HG03432 (cell line): ENCODE data around the gene MAPK8IP3.
"Not testable (repeated sequence)": the region's sequence is repeated elsewhere in the genome, so short reads cannot be mapped to it uniquely, and the experiment has no call there.

ENCODE experiments used
- ATAC-seq: cut with Tn5 transposase; IDR thresholded peaks from one replicate; pipeline ENCODE4 v1.9.1; 2021; ENCODE audit warnings: mild to moderate bottlenecking, moderate library complexity; ENCODE audit not compliant: unreplicated experiment

The MAPK8IP3 gene

DNA sequence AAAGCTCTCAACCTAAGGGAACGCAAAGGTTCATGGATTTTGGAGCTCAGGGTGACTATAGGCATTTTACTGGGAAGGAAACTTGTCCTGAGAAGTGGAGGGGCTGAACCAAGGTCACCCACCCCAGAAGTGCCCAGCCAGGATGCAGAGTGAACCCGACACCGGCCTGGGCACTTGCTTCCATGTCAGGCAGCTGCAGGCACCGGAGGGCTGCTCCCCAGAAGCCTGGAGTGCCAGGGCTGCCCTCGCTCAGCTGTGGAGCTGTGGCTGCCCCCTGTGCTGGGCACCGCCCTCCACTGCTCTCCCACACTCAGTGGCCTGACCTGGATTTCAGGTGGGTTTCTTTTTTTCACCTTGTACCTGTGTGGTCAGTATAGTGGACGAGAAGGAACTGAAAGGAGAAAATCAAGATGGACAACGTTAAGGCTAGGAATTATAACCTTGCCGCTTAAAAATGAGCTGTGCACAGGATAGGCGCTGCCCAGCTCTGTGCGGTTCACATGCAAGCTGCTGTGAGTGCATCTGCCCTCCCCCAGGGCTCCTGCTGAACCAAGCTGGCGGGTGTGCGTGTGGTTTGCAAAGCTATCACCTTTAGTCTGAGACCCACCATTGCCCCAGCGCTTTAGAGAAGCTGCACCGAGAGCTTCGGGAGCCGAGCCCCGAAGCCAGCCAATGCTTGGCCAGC, 2.2 kb downstream of the MAPK8IP3 start:
- no peak for ATAC-seq

DNA sequence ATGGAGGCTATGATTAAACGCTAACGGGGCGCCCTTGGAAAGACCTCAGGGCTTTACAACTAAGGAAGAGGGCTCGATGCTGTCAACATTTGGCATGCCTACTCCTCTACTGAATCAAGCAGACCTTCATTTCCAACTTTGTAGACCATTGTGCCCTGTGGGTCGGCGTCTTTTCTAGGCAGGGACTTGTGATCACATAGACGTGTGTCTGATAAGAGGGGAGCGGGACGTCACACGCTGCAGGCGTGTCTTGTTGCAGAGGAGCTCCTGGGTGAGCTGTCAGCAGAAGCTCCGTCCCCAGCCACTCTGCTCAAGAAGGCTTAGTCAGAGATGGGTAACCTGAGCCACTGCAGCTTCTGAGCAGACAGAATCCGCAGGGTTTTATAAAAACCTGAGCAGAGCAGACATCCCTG, 2.8 kb downstream of the MAPK8IP3 start:
- no peak for ATAC-seq

DNA sequence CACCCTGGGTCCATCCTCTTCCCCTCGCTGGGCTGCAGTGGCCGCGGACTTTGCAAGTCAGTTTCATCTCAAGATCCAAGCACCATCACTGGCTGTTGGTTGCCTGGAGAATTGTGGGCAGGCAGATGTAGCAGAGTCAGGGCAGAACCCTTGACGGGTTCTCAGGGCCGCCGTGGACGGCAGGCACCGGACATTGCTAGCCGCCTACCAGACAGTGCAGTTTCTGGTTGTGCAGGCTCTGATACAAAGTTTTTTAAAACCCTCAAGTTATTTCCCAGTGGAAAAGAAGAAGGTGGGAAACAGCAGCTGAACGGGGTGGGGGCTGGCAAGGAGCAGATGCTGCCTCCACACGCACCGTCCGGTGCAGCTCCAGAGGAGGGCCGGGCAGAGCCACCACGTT, 3.4 kb downstream of the MAPK8IP3 start:
- ATAC-seq = no peak

DNA sequence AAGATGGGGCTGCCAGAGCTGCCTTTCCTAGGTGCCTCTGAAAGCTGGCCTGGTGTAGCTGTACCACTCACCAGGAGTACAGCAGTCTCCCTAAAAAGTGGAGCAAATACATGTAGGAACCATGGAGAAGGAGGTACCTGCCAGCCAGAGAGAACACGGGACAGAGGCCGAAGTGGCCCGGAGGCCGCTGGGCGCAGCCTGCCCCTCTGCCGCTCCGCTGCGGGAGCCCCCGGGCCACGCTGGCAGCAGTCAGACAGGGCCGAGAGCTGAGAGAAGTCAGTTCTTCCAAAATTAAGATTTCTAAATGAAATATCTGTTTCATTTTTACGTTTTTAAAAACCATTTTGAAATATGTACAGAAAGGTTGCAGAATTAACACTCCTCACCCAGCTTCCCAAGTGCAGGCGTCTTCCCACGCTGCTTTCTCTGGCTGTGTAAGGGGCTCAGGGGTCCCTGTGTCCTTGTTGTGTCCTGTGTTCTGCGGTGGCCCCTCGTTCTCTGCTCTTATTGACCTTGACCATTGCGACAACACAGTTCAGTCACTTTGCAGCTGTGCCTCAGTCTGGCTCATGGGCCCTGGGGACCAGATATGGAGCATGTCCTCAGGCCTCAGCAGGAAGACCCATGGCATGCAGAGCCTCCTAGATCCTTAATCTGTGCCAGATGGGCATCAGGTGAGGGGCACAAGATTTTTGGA, 5.0 kb downstream of the MAPK8IP3 start:
- no peak for ATAC-seq

DNA sequence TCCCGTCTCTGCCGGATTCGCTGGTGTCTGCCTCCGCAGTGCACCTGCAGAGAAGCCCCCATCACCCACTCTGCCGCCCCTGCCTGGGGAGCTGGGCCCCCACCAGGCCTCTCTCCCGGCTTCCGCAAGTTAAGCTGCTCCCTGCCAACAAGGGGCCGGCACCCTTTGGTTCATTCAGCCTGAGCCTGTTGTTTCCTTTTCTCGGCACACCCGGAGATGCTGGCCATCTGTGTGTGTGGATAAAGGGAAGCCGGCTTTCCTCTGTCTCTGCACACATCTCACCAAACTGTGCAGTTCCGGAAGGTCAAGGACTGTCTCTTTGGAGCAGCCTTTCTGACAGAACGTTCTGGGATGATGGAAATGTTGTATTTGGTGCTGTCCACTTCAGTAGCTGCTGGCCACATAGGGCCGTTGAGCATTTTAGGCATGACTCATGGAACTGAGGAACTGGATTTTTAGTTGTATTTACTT, 6.8 kb downstream of the MAPK8IP3 start:
- no peak for ATAC-seq

DNA sequence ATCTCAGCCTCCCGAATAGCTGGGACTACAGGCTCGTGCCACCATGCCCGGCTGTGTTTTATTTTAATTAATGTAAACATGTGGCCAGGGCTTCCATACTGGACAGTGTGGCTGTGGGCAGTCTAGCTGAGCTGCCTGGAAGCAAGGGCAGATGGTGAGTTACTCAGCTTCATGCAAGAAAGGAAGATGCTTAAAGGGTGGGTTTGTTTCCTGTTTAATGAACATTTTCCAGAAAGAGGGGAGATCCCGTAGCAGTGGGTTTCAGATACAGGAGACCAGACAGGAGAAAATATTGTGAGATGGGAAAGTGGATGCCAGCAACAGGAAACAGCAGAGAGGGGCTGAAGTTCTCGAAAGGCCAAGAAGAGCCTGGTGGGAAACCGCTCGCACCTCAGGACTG, 7.3 kb downstream of the MAPK8IP3 start:
- no peak for ATAC-seq

DNA sequence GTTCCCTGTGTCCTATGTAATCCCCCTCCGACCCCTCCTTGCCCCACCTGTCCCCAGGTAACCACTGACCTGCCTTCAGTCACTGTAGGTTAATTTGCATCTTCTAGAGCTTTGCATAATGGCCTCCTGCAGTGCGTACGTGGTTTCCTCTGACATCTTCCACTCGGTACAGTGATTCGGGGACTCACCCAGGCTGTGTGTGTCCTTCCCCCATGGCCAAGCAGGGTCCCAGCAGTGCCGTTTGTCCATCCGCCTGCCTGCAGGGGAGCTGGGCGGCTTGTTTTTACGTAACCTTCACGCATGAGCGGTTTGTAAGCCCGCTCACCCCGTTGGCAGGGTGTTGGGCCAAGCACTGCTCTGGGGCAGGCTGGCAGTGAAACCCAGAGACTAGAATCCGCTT, 7.9 kb downstream of the MAPK8IP3 start:
- peak; percentile 54 for ATAC-seq

DNA sequence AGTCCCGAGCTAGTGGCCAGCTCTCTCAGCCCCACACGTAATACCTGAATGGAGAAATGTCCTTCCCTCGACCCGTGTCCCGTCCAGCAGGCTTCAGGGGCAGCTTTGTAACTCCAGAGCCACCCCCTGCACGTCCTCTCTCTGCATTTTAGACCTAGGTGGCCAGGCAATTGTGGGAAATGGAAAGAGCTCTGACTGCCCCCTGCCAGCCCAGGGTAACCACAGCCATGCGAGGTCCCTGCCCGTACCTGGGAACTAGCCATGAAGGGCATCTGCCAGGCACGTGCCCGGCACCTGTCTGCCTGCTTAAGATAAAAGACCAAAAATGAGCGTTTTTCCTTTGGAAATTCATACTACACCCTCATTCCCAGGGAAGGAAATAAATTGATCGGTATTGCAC, 9.2 kb downstream of the MAPK8IP3 start:
- ATAC-seq = no peak

DNA sequence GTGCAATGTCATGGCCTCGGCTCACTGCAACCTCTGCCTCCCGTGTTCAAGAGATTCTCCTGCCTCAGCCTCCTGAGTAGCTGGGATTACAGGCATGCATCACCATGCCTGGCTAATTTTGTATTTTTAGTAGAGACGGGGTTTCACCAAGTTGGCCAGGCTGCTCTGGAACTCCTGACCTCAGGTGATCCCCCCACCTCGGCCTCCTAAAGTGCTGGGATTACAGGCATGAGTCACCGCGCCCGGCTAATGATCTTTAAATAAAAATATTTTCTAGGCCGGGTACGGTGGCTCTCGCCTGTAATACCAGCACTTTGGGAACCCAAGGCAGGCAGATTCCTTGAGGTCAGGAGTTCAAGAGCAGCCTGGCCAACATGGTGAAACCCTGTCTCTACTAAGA, 12.2 kb downstream of the MAPK8IP3 start:
- ATAC-seq = not testable (repeated sequence)

DNA sequence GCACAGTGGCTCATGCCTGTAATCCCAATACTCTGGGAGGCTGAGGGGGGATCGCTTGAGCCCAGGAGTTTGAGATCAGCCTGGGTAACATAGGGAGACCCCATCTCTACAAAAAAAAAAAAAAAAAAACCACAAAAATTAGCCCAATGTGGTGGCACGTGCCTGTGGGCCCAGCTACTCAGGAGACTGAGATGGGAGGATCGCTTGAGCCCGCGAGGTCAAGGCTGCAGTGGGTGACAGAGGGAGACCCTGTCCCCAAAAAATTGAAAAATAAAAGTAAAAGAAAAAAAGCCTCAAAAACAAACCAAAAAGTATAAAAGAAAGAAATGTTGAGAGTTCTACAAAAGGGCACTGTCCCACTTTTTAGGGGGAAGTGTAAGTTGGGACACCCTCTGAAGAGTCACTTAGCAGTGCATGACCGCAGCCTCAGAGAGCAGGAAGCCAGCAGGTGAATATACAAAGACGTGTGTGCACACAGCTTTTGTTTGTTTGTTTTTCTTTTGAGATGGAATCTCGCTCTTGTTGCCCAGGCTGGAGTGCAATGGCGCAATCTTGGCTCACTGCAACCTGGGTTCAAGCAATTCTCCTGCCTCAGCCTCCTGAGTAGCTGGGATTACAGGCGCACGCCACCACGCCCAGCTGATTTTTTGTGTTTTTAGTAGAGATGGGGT, 13.7 kb downstream of the MAPK8IP3 start:
- not testable (repeated sequence) for ATAC-seq

DNA sequence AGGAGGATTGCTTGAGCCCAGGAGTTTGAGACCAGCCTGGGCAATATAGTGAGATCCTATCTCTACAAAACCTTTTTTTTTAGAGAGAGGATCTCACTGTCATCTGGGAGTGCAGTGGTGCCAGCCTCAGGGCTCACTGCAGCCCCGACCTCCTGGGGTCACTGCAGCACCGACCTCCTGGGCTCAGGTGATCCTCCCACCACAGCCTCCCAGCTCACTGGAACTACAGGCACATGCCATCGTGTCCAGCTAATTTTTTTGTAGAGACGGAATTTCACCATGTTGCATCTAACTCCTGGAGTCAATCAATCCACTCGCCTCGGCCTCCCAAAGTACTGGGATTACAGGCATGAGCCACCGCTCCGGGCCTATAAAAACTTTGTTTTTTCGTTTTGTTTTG, 15.4 kb downstream of the MAPK8IP3 start:
- ATAC-seq = no peak

DNA sequence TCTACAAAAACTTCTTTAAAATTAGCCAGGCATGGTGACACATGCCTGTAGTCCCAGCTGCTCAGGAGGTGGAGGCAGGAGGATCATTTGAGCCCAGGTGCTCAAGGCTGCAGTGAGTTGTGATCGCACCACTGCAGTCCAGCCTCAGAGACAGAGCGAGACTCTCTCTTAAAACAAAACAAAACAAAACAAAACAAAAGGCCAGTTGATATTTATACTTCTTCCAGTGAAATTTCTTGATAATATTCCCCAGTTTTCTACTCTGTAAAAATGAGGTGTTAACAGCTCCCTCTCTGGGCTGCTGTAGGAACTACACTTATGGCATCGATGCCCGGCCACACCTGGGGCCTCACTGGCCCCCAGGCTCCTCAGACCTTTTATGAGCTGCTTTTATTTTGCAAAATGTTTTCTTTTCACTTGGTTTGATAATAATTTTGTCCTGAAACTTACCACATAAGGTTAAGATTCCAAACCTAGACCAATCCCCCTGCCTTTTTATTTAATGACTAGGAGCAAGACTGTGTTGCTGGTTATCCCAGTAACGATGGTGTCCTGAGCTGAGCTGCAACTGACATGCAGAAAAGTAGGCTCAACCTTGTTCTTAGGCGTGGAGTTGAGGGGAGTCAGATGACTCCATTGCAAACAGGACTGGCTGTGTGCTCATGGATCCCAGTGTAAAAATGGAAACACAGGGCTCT, 17.6 kb downstream of the MAPK8IP3 start:
- no peak for ATAC-seq

DNA sequence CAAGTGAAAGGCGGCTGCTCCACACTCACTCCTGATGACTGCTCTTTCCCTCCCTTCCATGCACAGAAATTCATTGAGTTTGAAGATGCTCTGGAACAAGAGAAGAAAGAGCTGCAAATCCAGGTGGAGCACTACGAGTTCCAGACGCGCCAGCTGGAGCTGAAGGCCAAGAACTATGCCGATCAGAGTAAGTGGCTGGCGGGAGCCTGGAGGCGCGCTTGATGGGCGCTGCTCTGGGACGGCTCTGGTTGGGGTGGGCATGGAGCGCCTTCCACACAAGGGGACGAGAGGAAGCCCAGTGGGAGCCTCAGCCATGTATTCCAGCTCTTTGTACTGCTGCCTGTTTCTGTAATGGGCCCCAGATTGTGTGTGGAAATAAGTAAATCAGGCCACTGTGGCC, 18.5 kb downstream of the MAPK8IP3 start:
- no peak for ATAC-seq

DNA sequence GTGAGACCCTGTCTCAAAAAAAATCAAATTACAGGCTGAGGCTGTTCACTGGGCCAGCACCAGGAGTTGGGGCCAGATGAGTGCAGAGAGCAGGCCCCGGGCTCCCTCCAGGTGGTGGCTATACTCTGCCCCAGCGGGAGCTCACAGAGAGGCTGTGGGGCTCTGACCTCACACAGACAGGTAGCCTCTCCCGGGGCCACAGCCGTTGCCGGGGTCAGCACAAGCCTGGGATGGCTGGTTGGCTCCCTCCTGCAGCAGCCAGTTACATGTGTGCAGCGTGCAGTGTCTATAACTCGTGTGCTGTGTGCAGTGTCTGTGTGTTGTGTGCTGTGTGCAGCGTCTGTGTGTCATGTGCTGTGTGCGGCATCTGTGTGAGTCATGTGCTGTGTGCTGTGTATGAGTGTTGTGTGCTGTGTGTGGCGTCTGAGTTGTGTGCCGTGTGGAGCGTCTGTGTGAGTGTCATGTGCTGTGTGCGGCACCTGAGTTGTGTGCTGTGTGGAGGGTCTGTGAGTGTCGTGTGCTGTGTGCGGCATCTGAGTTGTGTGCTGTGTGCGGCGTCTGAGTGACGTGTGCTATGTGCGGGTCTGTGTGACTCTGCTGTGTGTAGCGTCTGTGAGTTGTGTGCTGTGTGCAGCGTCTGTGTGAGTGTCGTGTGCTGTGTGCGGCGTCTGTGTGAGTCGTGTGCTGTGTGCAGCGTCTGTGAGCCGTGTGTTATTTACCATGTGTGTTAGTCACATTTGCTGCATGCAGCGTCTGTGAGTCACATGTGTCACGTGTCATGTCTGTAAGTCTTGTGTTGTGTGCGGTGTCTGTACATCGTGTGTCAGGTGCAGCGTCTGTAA, 20.9 kb downstream of the MAPK8IP3 start:
- no peak for ATAC-seq

DNA sequence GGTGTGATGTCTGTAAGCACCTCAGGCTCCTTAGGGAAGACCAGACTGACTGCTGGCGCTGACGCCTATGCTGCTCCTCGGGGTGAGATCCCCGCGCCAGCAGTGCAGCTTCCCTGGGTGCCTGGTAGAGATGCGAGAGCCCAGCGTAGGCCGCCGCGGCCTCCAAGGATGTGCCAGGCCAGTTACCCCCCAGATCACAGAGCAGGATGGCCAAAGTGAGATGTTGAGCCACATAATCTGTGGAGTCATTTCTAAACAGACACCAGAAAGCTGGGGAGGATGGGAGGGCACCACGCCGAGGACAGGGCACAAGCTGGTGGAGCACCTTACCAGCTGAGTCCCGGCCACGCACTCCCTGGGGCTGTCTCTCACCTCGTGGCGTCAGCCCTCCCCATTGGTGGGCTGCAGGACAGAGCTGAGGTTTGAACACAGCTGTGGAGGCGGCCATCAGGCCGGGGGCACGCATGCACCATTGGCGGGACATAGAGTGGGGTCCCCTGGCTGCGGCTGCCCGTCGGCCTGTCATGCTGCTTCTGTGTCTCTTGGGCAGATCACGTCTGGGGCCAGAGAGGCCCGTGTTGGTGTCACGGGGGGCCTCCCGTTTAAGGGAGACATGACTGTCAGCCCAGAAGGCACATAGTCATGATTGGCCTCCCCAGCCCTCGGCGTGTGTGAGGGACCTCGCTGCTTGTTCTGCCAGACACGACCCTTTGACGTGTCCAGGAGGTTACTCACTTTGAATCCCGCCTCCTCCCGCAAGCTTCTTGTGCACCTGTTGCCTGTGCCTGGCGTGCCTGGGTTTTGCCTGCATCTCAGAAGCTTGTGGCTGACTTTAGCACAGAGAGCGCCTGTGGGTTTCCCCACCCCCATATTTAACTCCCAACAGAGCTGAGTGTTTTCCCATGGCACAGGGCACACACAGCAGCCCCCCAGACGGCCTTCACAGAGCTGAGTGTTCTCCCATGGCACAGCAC, 21.9 kb downstream of the MAPK8IP3 start:
- no peak for ATAC-seq

DNA sequence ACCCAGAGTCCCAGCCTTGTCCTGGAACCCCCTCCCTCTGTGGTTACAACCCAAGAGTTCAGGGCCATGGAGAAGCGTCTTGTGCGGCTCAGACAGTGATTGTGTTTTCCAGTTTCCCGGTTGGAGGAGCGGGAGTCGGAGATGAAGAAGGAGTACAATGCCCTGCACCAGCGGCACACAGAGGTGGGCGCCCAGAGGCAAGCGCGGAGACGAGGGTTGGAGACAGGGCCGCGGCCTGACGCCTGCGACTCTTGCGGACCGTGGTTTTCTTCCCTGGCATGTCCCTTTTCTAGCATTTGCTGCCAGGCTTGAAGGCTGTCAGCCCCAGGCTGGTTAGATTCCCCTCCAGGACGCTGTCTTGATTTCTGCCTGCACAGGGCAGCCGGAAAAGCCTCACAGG, 23.0 kb downstream of the MAPK8IP3 start:
- ATAC-seq = no peak

DNA sequence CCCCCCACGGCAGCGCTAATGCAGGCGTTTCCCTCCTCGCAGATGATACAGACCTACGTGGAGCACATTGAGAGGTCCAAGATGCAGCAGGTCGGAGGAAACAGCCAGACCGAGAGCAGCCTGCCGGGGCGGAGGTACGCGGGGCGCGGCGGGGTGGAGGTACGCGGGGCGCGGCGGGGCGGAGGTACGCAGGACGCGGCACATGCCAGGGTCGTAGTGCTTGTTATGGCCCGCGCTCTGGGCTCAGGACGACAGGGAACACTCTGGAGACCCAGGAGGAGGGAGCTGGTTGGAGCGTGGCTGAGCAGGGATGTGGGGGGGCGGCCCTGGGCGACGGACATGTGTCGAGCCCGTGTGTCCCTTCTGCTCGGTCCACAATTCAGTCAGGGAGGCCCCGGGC, 23.4 kb downstream of the MAPK8IP3 start:
- no peak for ATAC-seq

DNA sequence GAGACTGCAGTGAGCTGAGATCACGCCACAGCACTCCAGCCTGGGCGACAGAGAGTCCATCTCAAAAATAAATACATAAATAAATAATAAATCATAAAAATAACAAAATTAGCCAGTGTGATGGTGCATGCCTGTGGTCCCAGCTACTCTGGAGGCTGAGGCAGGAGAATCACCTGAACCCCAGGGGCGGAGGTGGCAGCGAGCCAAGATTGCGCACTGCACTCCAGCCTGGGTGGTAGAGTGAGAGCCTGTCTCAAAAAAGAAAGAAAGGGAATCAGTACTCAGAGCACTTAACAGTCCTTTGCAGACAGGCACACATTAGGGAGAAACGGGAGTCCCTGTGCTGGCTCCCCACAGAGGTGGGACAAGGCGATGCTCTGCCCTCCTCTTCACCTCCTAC, 25.1 kb downstream of the MAPK8IP3 start:
- no peak for ATAC-seq

DNA sequence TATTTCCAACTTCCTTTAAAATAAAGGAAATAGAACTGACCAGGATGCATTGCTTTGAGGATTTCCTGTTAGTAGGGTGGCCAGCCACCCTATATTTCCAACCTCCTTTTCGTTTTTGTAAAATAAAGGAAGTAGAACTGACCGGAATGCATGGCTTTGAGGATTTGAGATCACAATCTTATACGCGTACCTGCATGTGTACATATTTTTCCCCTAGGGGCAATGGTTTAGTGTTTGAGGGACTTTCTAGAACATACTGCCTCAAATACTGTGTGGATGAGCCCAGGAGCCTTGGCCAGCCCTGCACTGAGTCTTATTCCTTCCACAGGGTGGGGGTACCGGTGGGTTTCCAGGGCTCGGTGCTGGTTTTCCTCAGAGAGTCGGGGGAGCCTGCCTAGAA, 25.6 kb downstream of the MAPK8IP3 start:
- no peak for ATAC-seq
